K562 (cell line): Measurements from ENCODE around the gene DTNB. TPM values are rescaled to one million over a fixed set of nuclear protein-coding genes. Genes with fewer than 3 reads are reported as not detected.

Source experiments
- ATAC-seq: fragments of 200-7000 bp; cut with Tn5 transposase; 3 replicates; pipeline ENCODE4 v1.9.1; 2020; ENCODE audit warnings: moderate library complexity
- BruUV-seq: library from RNA; stranded (reverse); fragments of 400-500 nt; replicated peaks from 2 replicates; lab custom pipeline; 2021; lab: Mats Ljungman, UMichigan
- CTCF ChIA-PET: fragments of 300-600 bp; formaldehyde crosslinking; extraction: SDS; loops from one replicate; lab custom pipeline; 2021; ENCODE audit warnings: low intra/inter-chr PET ratio; lab: Yijun Ruan, JAX
- POLR2A ChIA-PET: fragments of 300-600, 350-650 bp; sonication (Branson Sonifier 250); formaldehyde crosslinking; extraction: SDS; loops from one replicate; lab custom pipeline; 2021; ENCODE audit warnings: antibody characterized with exemption, inconsistent platforms; lab: Yijun Ruan, JAX
- DNase-seq, 4 experiments: peaks; one replicate each; pipeline versions ENCODE4 v3.0.0 to v3.0.0-alpha.2; 2011 to 2018; ENCODE audit warnings: low spot score in 3 of 4, mixed read lengths in 3 of 4; ENCODE audit errors: extremely low read depth in 1 of 4
- FAIRE-seq: peaks from 2 replicates; lab custom pipeline; 2011; peaks lifted over from hg19 to GRCh38; lab: Jason Lieb, UNC
- H2AFZ ChIP-seq: 2 replicates; pipeline ENCODE4 v1.6.0; 2011; ENCODE audit warnings: low read depth, low read length, control low read depth, inconsistent platforms
- H3K27ac ChIP-seq: fragments of 200-600 bp; 3 replicates; pipeline ENCODE4 v1.8.0; 2011; ENCODE audit warnings: low read depth, mild to moderate bottlenecking, control low read depth, inconsistent platforms, low read length, moderate library complexity, mixed read lengths; ENCODE audit errors: extremely low read depth
- H3K27me3 ChIP-seq, 2 experiments: fragments of 300-600 bp in 1 of 2; 2 replicates in 1 of 2; 3 replicates in 1 of 2; pipeline versions ENCODE4 v1.6.0 to v1.8.0; 2011; ENCODE audit warnings: inconsistent platforms in 2 of 2, low read length in 2 of 2, mild to moderate bottlenecking in 1 of 2, mixed read lengths in 1 of 2, moderate library complexity in 1 of 2; ENCODE audit not compliant: control insufficient read depth in 2 of 2, insufficient read depth in 2 of 2
- H3K36me3 ChIP-seq: fragments of 300-600 bp; 3 replicates; pipeline ENCODE4 v1.8.0; 2011; ENCODE audit warnings: mild to moderate bottlenecking, low read length, inconsistent platforms; ENCODE audit not compliant: control insufficient read depth, insufficient read depth
- H3K4me1 ChIP-seq, 2 experiments: fragments of 200-600 bp in 1 of 2; replicated peaks in 1 of 2; 2 replicates in 1 of 2; 3 replicates in 1 of 2; pipeline versions ENCODE4 v1.5.1 to v1.8.0; 2011; ENCODE audit warnings: inconsistent platforms in 2 of 2, low read length in 2 of 2, mild to moderate bottlenecking in 1 of 2, mixed read lengths in 1 of 2, moderate library complexity in 1 of 2; ENCODE audit not compliant: control insufficient read depth in 2 of 2, insufficient read depth in 2 of 2
- H3K4me2 ChIP-seq: 2 replicates; pipeline ENCODE4 v1.6.1; 2011; ENCODE audit warnings: low read length, control low read depth, inconsistent platforms, mixed read lengths; ENCODE audit not compliant: insufficient read depth
- H3K4me3 ChIP-seq: fragments of 200-600 bp; sonication (generic), shearing (Covaris generic); 2 replicates; pipeline ENCODE4 v1.5.1; 2016; ENCODE audit warnings: control low read depth, inconsistent platforms
- H3K79me2 ChIP-seq: fragments of 200-600 bp; 3 replicates; pipeline ENCODE4 v1.8.0; 2011; ENCODE audit warnings: low read length, inconsistent platforms; ENCODE audit not compliant: control insufficient read depth, insufficient read depth
- H3K9ac ChIP-seq, 2 experiments: 2 replicates each; pipeline versions ENCODE4 v1.6.0 to v1.6.1; 2011; ENCODE audit warnings: low read depth in 2 of 2, low read length in 2 of 2, control low read depth in 1 of 2, inconsistent platforms in 1 of 2, mild to moderate bottlenecking in 1 of 2, mixed read lengths in 1 of 2; ENCODE audit not compliant: insufficient read depth in 1 of 2
- H3K9me1 ChIP-seq: one replicate; pipeline ENCODE4 v1.6.0; 2011; ENCODE audit warnings: inconsistent platforms, mild to moderate bottlenecking, low read length, moderate library complexity; ENCODE audit not compliant: control insufficient read depth, insufficient read depth
- H3K9me3 ChIP-seq: replicated peaks from 2 replicates; pipeline ENCODE4 v1.5.1; 2011; ENCODE audit warnings: low read depth, low read length, inconsistent platforms; ENCODE audit not compliant: control insufficient read depth, insufficient read depth
- H4K20me1 ChIP-seq: replicated peaks from 2 replicates; pipeline ENCODE4 v1.6.1; 2011; ENCODE audit warnings: low read length, inconsistent platforms, mixed read lengths; ENCODE audit not compliant: control insufficient read depth, insufficient read depth
- AFF1 ChIP-seq, 2 experiments: fragments of 450-650 bp; IDR thresholded peaks; 2 replicates each; pipeline ENCODE4 v1.6.1; 2018; ENCODE audit warnings: mild to moderate bottlenecking in 2 of 2, low read depth in 1 of 2; ENCODE audit not compliant: partially characterized antibody in 2 of 2
- CBFA2T2 ChIP-seq: fragments of 450-650 bp; conservative IDR thresholded peaks from 2 replicates; pipeline ENCODE4 v1.6.1; 2017; ENCODE audit warnings: mild to moderate bottlenecking
- ELF1 ChIP-seq: fragments of 200-800 bp; sonication (Bioruptor generic); IDR thresholded peaks from 2 replicates; pipeline ENCODE4 v1.6.1; 2016; ENCODE audit warnings: missing genetic modification characterization, missing compliant biosample characterization
- FOXJ3 ChIP-seq: sonication (generic); formaldehyde crosslinking; IDR thresholded peaks from 2 replicates; pipeline ENCODE4 v1.4.0; 2020; ENCODE audit warnings: mild to moderate bottlenecking, missing genetic modification reagents
- HDGF ChIP-seq: fragments of 450-650 bp; IDR thresholded peaks from 2 replicates; pipeline ENCODE4 v1.6.1; 2016
- MYNN ChIP-seq, 2 experiments: sonication (generic); formaldehyde crosslinking in 1 of 2; IDR thresholded peaks; 2 replicates each; pipeline versions ENCODE4 v1.5.0 to v1.6.1; 2016 to 2020; ENCODE audit warnings: antibody characterized with exemption in 1 of 2, missing genetic modification reagents in 1 of 2
- POLR2AphosphoS2 ChIP-seq: IDR thresholded peaks from 2 replicates; pipeline ENCODE4 v1.6.1; 2012; ENCODE audit warnings: low read length, improper control_type of control experiment
- SIN3A ChIP-seq, 2 experiments: fragments of 150-350 bp in 1 of 2; IDR thresholded peaks; 2 replicates each; pipeline ENCODE4 v1.6.1; 2011 to 2016; ENCODE audit warnings: borderline replicate concordance in 2 of 2, low read depth in 2 of 2, low read length in 2 of 2, mild to moderate bottlenecking in 2 of 2, moderate library complexity in 2 of 2; ENCODE audit not compliant: control insufficient read depth in 1 of 2
- SIN3B ChIP-seq: fragments of 450-650 bp; IDR thresholded peaks from 2 replicates; pipeline ENCODE4 v1.6.1; 2017; ENCODE audit warnings: low read depth, mild to moderate bottlenecking, moderate library complexity
- SNRNP70 ChIP-seq: fragments of 200-400 bp; formaldehyde crosslinking; optimal IDR thresholded peaks from 2 replicates; pipeline ENCODE3; 2017; ENCODE audit warnings: low read depth, low read length
- SREBF2 ChIP-seq: sonication (generic); formaldehyde crosslinking; IDR thresholded peaks from 2 replicates; pipeline ENCODE4 v1.4.0; 2020; ENCODE audit warnings: mild to moderate bottlenecking, missing genetic modification reagents
- ZBTB49 ChIP-seq: sonication (generic); formaldehyde crosslinking; IDR thresholded peaks from 2 replicates; pipeline ENCODE4 v1.8.0; 2022; ENCODE audit warnings: missing genetic modification reagents, mild to moderate bottlenecking, borderline replicate concordance
- ZNF3 ChIP-seq: fragments of 250-450 bp; sonication (Bioruptor Pico); IDR thresholded peaks from 2 replicates; pipeline ENCODE4 v1.5.0; 2021; ENCODE audit warnings: mild to moderate bottlenecking, moderate library complexity
- ZNF316 ChIP-seq: fragments of 450-650 bp; IDR thresholded peaks from 2 replicates; pipeline ENCODE4 v1.6.1; 2016
- ZNF584 ChIP-seq: fragments of 200-800 bp; sonication (Bioruptor generic); IDR thresholded peaks from 2 replicates; pipeline ENCODE4 v1.6.1; 2016; ENCODE audit warnings: low read depth, mild to moderate bottlenecking, missing genetic modification characterization, missing compliant biosample characterization
- WGBS: fragments of 100-300 bp; shearing (Covaris generic); methylation state at CpG from one replicate; pipeline ENCODE4 v1.1.6; 2016; ENCODE audit warnings: low coverage, mixed read lengths; ENCODE audit not compliant: insufficient coverage; ENCODE audit errors: missing lambda C conversion rate; 5-methylcytosine and 5-hydroxymethylcytosine counted together
- in situ Hi-C: fragments of 300-500 bp; cut with MboI; formaldehyde crosslinking; loops from 4 replicates; pipeline ENCODE4 v1.15.0; 2018; ENCODE audit warnings: inconsistent platforms, mixed read lengths
- intact Hi-C: fragments of 100-400 bp; cut with micrococcal nuclease; formaldehyde crosslinking; loops from 2 replicates; pipeline ENCODE4 v1.14.2; 2022
- polyA plus RNA-seq, 8 experiments: library from polyadenylated mRNA; depleted of rRNA in 4 of 8; stranded (reverse) in 5 of 8; unstranded in 3 of 8; fragments of >200 nt; fragmentation: Nextera tagmentation in 2 of 8; fragmentation: Illumina TruSeq in 1 of 8; extraction: Ambion mirVana in 2 of 8; extraction: Trizol in 1 of 8; gene quantifications; 2 replicates each; pipeline versions ENCODE4 v1.2.1 to v1.2.3, GENCODE V29; 2011 to 2014; ENCODE audit warnings: inconsistent platforms in 1 of 8, missing spikeins in 1 of 8
- total RNA-seq, 7 experiments: library from RNA; depleted of rRNA in 6 of 7; stranded (reverse); fragments of >200 nt in 6 of 7; fragmentation: Illumina TruSeq in 2 of 7; extraction: Trizol in 2 of 7; gene quantifications; 2 replicates each; pipeline versions ENCODE4 v1.2.1 to v1.2.3, GENCODE V29; 2011 to 2021; ENCODE audit warnings: low replicate concordance in 1 of 7
- TF ChIP-seq, protein P1 (sequence below): fragments of 250-450 bp; sonication (Bioruptor Pico); IDR thresholded peaks from 2 replicates; pipeline ENCODE4 v1.8.0; 2022; ENCODE audit warnings: inconsistent platforms

The DTNB gene
- total and polyA plus RNA-seq, 9 of the 15 experiments (the other 6 are each of a cell fraction or from before 2014, with no cell fraction given): 0.18 to 2.0 (median 0.77) TPM; not detected in 2

GRCh38 chr2:25614711-25615110, 58.7 kb downstream of the DTNB start:
- Histone ChIP-seq H3K36me3 (no peaks in the 10 kb centered on the region), H3K4me1 (no peaks in the 10 kb centered on the region), H2AFZ (no peak overlapping the region), H3K4me3 (no peak overlapping the region), H3K79me2 (no peaks in the 10 kb centered on the region), H3K9me1 (no peaks in the 10 kb centered on the region), H3K27me3 (peaks cover 20 to 26% of the 10 kb centered on the region in 2 experiments), H3K27ac (no peak overlapping the region), H4K20me1 (no peaks in the 10 kb centered on the region), H3K4me2 (no peak overlapping the region), H3K9me3 (no peaks in the 10 kb centered on the region; the same call in 1 of the 2 replicates), H3K9ac (no peak overlapping the region)
- TF ChIP-seq FOXJ3 (no peak), CBFA2T2 (no peak), SNRNP70 (no peak), ZNF3 (no peak), ZBTB49 (CRISPR knock-in tag) (no peak), MYNN (IDR thresholded peaks at IDR 0.05) (no peak), MYNN (CRISPR knock-in tag; IDR thresholded peaks at IDR 0.05) (no peak), SIN3A (IDR thresholded peaks at IDR 0.05; ENCODE audit: borderline replicate concordance in 2 of 2, control insufficient read depth in 1 of 2, low read depth in 2 of 2, low read length in 2 of 2) (no peak), SREBF2 (CRISPR knock-in tag) (no peak), SIN3B (no peak), ZNF316 (no peak), ELF1 (tag) (no peak), AFF1 (IDR thresholded peaks at IDR 0.05; ENCODE audit: low read depth in 1 of 2, partially characterized antibody in 2 of 2) (no peak), POLR2AphosphoS2 (no peak), ZNF584 (no peak), HDGF (no peak)
- TF ChIP-seq, protein P1, sequence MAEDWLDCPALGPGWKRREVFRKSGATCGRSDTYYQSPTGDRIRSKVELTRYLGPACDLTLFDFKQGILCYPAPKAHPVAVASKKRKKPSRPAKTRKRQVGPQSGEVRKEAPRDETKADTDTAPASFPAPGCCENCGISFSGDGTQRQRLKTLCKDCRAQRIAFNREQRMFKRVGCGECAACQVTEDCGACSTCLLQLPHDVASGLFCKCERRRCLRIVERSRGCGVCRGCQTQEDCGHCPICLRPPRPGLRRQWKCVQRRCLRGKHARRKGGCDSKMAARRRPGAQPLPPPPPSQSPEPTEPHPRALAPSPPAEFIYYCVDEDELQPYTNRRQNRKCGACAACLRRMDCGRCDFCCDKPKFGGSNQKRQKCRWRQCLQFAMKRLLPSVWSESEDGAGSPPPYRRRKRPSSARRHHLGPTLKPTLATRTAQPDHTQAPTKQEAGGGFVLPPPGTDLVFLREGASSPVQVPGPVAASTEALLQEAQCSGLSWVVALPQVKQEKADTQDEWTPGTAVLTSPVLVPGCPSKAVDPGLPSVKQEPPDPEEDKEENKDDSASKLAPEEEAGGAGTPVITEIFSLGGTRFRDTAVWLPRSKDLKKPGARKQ (CRISPR knock-in tag): no peak
- DNase-seq: no peak
- no peak for FAIRE-seq
- ATAC-seq: no peak
- in situ Hi-C loops (loop anchor here (5.0 kb wide), 1 partner anchor 48 kb away; no protein-coding TSS in a partner anchor), intact Hi-C loops (no loop called here)
- POLR2A ChIA-PET: no interaction called here
- no TSS peak for BruUV-seq
- WGBS: 2% methylated on average over 8 of the region's 8 CpGs
- CTCF ChIA-PET: no interaction called here
